GM10266 (cell line): ENCODE measurements around the gene BICRA.

Experiments used
- DNase-seq: peaks from one replicate; pipeline ENCODE4 v3.0.0; 2012; ENCODE audit errors: extremely low spot score
- CTCF ChIP-seq: IDR thresholded peaks from 2 replicates; pipeline ENCODE4 v1.5.1; 2012; ENCODE audit warnings: mild to moderate bottlenecking, low read depth; ENCODE audit not compliant: control insufficient read depth, insufficient read depth; ENCODE audit errors: missing control alignments

BICRA gene

GRCh38 chr19:47691782-47692181 lies 82.8 kb downstream of the BICRA start:
- DNase-seq, result no peak
- no peak for TF ChIP-seq CTCF

- no peak for DNase-seq
- no peak for TF ChIP-seq CTCF
Observed at GRCh38 chr19:47693489-47693888, 84.6 kb downstream of the BICRA start.

- no peak for DNase-seq
- TF ChIP-seq CTCF, result no peak
Observed at GRCh38 chr19:47693903-47694302, 85.0 kb downstream of the BICRA start.

- no peak for TF ChIP-seq CTCF
- DNase-seq, result no peak
Observed at GRCh38 chr19:47694466-47695273, 85.7 kb downstream of the BICRA start.

- no peak for TF ChIP-seq CTCF
- no peak for DNase-seq
Observed at GRCh38 chr19:47695533-47696262, 86.8 kb downstream of the BICRA start.

- no peak for DNase-seq
- TF ChIP-seq CTCF, result no peak
Observed at GRCh38 chr19:47696635-47697034, 87.7 kb downstream of the BICRA start.
